HepG2 (cell line): Measurements from ENCODE around the gene COLEC12. TPM values are rescaled to one million over a fixed set of nuclear protein-coding genes. Genes with fewer than 3 reads are reported as not detected.

Experiments
- ATAC-seq: fragments of 200-7000 bp; cut with Tn5 transposase; 3 replicates; pipeline ENCODE4 v1.9.1; 2020; ENCODE audit warnings: mild to moderate bottlenecking, moderate library complexity
- BruUV-seq: library from RNA; stranded (reverse); fragments of 400-500 nt; replicated peaks from 2 replicates; lab custom pipeline; 2021; lab: Mats Ljungman, UMichigan
- CTCF ChIA-PET: fragments of 300-600 bp; formaldehyde crosslinking; extraction: SDS; loops from one replicate; lab custom pipeline; 2021; ENCODE audit warnings: low total read pairs, inconsistent platforms, low intra/inter-chr PET ratio; lab: Yijun Ruan, JAX
- POLR2A ChIA-PET: fragments of 350-600 bp; sonication (Branson Sonifier 250); formaldehyde crosslinking; loops from one replicate; lab custom pipeline; 2020; ENCODE audit warnings: antibody characterized with exemption, inconsistent platforms; lab: Yijun Ruan, JAX
- DNase-seq: peaks from one replicate; pipeline ENCODE4 v3.0.0-alpha.2; 2015; ENCODE audit warnings: low spot score
- FAIRE-seq: peaks from 3 replicates; lab custom pipeline; 2011; peaks lifted over from hg19 to GRCh38; lab: Jason Lieb, UNC
- H2AFZ ChIP-seq: one replicate; pipeline ENCODE4 v1.6.1; 2011; ENCODE audit warnings: low read length, inconsistent platforms
- H3K27ac ChIP-seq: fragments of 300-600 bp; 3 replicates; pipeline ENCODE4 v1.8.0; 2011; ENCODE audit warnings: mixed run types, mild to moderate bottlenecking, mixed read lengths, low read length, inconsistent platforms; ENCODE audit not compliant: insufficient read depth; ENCODE audit errors: extremely low read length
- H3K27me3 ChIP-seq, 2 experiments: fragments of 200-600 bp in 1 of 2; 2 replicates in 1 of 2; 3 replicates in 1 of 2; pipeline versions ENCODE4 v1.6.0 to v1.8.0; 2011; ENCODE audit warnings: low read length in 2 of 2, mild to moderate bottlenecking in 2 of 2, moderate library complexity in 2 of 2, inconsistent platforms in 1 of 2; ENCODE audit not compliant: insufficient read depth in 2 of 2, control insufficient read depth in 1 of 2
- H3K36me3 ChIP-seq, 2 experiments: fragments of 200-600 bp in 1 of 2; replicated peaks in 1 of 2; 2 replicates in 1 of 2; 3 replicates in 1 of 2; pipeline versions ENCODE4 v1.5.1 to v1.8.0; 2011; ENCODE audit warnings: low read length in 2 of 2, inconsistent platforms in 1 of 2; ENCODE audit not compliant: insufficient read depth in 2 of 2, control insufficient read depth in 1 of 2
- H3K4me1 ChIP-seq: 2 replicates; pipeline ENCODE4 v1.5.1; 2012; ENCODE audit warnings: low read length, inconsistent platforms; ENCODE audit not compliant: insufficient read depth
- H3K4me2 ChIP-seq: 2 replicates; pipeline ENCODE4 v1.6.0; 2011; ENCODE audit warnings: low read depth, low read length, inconsistent platforms
- H3K4me3 ChIP-seq, 3 experiments: fragments of 200-600 bp in 1 of 3; sonication (generic), shearing (Covaris generic) in 1 of 3; replicated peaks in 1 of 3; 2 replicates each; pipeline ENCODE4 v1.5.1; 2011 to 2016; ENCODE audit warnings: low read length in 3 of 3, inconsistent platforms in 2 of 3, low read depth in 2 of 3, mild to moderate bottlenecking in 2 of 3, control low read depth in 1 of 3, mixed read lengths in 1 of 3; ENCODE audit not compliant: insufficient read depth in 1 of 3
- H3K79me2 ChIP-seq: one replicate; pipeline ENCODE4 v1.6.1; 2011; ENCODE audit warnings: low read length, inconsistent platforms; ENCODE audit not compliant: insufficient read depth
- H3K9ac ChIP-seq: 2 replicates; pipeline ENCODE4 v1.6.0; 2011; ENCODE audit warnings: mild to moderate bottlenecking, low read depth, low read length, inconsistent platforms; ENCODE audit not compliant: insufficient read depth
- H3K9me3 ChIP-seq: 2 replicates; pipeline ENCODE4 v1.5.1; 2012; ENCODE audit warnings: mild to moderate bottlenecking, low read length
- H4K20me1 ChIP-seq: 2 replicates; pipeline ENCODE4 v1.6.0; 2011; ENCODE audit warnings: inconsistent platforms, mild to moderate bottlenecking, low read length, moderate library complexity; ENCODE audit not compliant: insufficient read depth
- ARHGAP35 ChIP-seq: sonication (generic); formaldehyde crosslinking; IDR thresholded peaks from 2 replicates; pipeline ENCODE4 v1.9.0; 2022; ENCODE audit warnings: mild to moderate bottlenecking, inconsistent platforms, moderate library complexity, missing genetic modification reagents, borderline replicate concordance
- CEBPB ChIP-seq: IDR thresholded peaks from 2 replicates; pipeline ENCODE4 v1.6.1; 2011; ENCODE audit warnings: low read depth, low read length, improper control_type of control experiment, borderline replicate concordance
- CHD2 ChIP-seq: IDR thresholded peaks from 2 replicates; pipeline ENCODE4 v1.6.1; 2011; ENCODE audit warnings: low read depth, low read length, improper control_type of control experiment
- FOXO1 ChIP-seq: sonication (generic); formaldehyde crosslinking; IDR thresholded peaks from 2 replicates; pipeline ENCODE4 v1.4.0; 2020; ENCODE audit warnings: missing genetic modification reagents
- MBNL3 ChIP-seq: fragments of 250-450 bp; sonication (Bioruptor Pico); conservative IDR thresholded peaks from 2 replicates; pipeline ENCODE4 v1.8.0; 2022; ENCODE audit warnings: mild to moderate bottlenecking, inconsistent platforms
- MLXIP ChIP-seq: sonication (generic); formaldehyde crosslinking; IDR thresholded peaks from 2 replicates; pipeline ENCODE4 v1.9.0; 2021; ENCODE audit warnings: missing genetic modification reagents, borderline replicate concordance
- NCOA2 ChIP-seq: sonication (generic); formaldehyde crosslinking; IDR thresholded peaks from 2 replicates; pipeline ENCODE4 v1.8.0; 2022; ENCODE audit warnings: inconsistent platforms
- RBM39 ChIP-seq: fragments of 200-400 bp; formaldehyde crosslinking; IDR thresholded peaks from one replicate; pipeline ENCODE4 v1.6.1; 2018; ENCODE audit warnings: antibody characterized with exemption, mild to moderate bottlenecking, low read depth, low read length; ENCODE audit not compliant: poor library complexity, severe bottlenecking
- TCF12 ChIP-seq, 2 experiments: fragments of 450-650 bp in 1 of 2; sonication (generic) in 1 of 2; formaldehyde crosslinking in 1 of 2; IDR thresholded peaks; 2 replicates each; pipeline versions ENCODE4 v1.6.1 to v1.8.0; 2017 to 2022; ENCODE audit warnings: antibody characterized with exemption in 1 of 2, mild to moderate bottlenecking in 1 of 2, missing genetic modification reagents in 1 of 2, moderate library complexity in 1 of 2
- TEAD3 ChIP-seq: optimal IDR thresholded peaks from 2 replicates; pipeline ENCODE3; 2016; ENCODE audit warnings: borderline replicate concordance
- ZFAT ChIP-seq: sonication (generic); formaldehyde crosslinking; conservative IDR thresholded peaks from 2 replicates; pipeline ENCODE4 v1.8.1; 2023; ENCODE audit warnings: missing genetic modification reagents, inconsistent platforms
- ZNF383 ChIP-seq: sonication (generic); formaldehyde crosslinking; IDR thresholded peaks from 2 replicates; pipeline ENCODE4 v1.4.0; 2020; ENCODE audit warnings: missing genetic modification reagents, mild to moderate bottlenecking, borderline replicate concordance
- WGBS: methylation state at CpG from one replicate; pipeline ENCODE4 v1.1.6; 2017; ENCODE audit warnings: low lambda C conversion rate; 5-methylcytosine and 5-hydroxymethylcytosine counted together
- in situ Hi-C: cut with HindIII; loops from 2 replicates; pipeline ENCODE4 v1.10.0; 2017; ENCODE audit warnings: low pct_unique_long_range_greater_than_20kb; ENCODE audit not compliant: extremely low pct_ligation_motif_present
- intact Hi-C: fragments of 100-400 bp; cut with micrococcal nuclease; formaldehyde crosslinking; loops from one replicate; pipeline ENCODE4 v1.10.0; 2022; ENCODE audit not compliant: unreplicated experiment
- polyA plus RNA-seq, 8 experiments: library from polyadenylated mRNA; depleted of rRNA in 3 of 8; stranded (reverse) in 7 of 8; unstranded in 1 of 8; fragments of >200 nt; fragmentation: Illumina TruSeq in 4 of 8; extraction: Trizol in 4 of 8; gene quantifications; 2 replicates each; pipeline versions ENCODE4 v1.2.1 to v1.2.3, GENCODE V29; 2011 to 2016; ENCODE audit warnings: low read depth in 4 of 8, missing spikeins in 1 of 8, mixed read lengths in 1 of 8; ENCODE audit not compliant: insufficient read depth in 1 of 8
- total RNA-seq, 5 experiments: library from RNA; depleted of rRNA; stranded (reverse); fragments of >200 nt; fragmentation: Illumina TruSeq; extraction: Trizol; gene quantifications; 2 replicates each; pipeline ENCODE4 v1.2.3, GENCODE V29; 2016; ENCODE audit warnings: low read depth in 1 of 5
- TF ChIP-seq, protein P1 (sequence below): sonication (generic); formaldehyde crosslinking; IDR thresholded peaks from 2 replicates; pipeline ENCODE4 v1.5.0; 2020; ENCODE audit warnings: mild to moderate bottlenecking, missing genetic modification reagents, moderate library complexity

The COLEC12 gene
- total and polyA plus RNA-seq, 2 of the 13 experiments (the other 11 are each of a cell fraction or from before 2014, with no cell fraction given): 0.02 to 0.11 TPM

GRCh38 chr18:321865-322467 is 178.5 kb downstream of the COLEC12 start:
- FAIRE-seq: no peak
- Histone ChIP-seq H3K9ac (no peak overlapping the region), H3K36me3 (no peaks in the 10 kb centered on the region), H4K20me1 (no peaks in the 10 kb centered on the region), H3K4me2 (no peak overlapping the region), H3K27ac (no peak overlapping the region), H3K27me3 (no peaks in the 10 kb centered on the region), H2AFZ (no peak overlapping the region), H3K79me2 (no peaks in the 10 kb centered on the region), H3K4me3 (no peak overlapping the region), H3K9me3 (no peaks in the 10 kb centered on the region), H3K4me1 (peaks cover 25% of the 10 kb centered on the region)
- TF ChIP-seq RBM39: no peak
- TF ChIP-seq ARHGAP35: no peak
- no peak for TF ChIP-seq TEAD3 (CRISPR knock-in tag)
- no peak for ATAC-seq
- in situ Hi-C loops: no loop called here
- POLR2A ChIA-PET: no interaction called here
- intact Hi-C loops: loop anchor here (2.0 to 5.0 kb wide), 2 partner anchors 41 to 155 kb away; no protein-coding TSS in a partner anchor
- WGBS: 90% methylated on average over 5 of the region's 5 CpGs
- no peak for DNase-seq
- no TSS peak for BruUV-seq
- CTCF ChIA-PET: no interaction called here

GRCh38 chr18:320155-320554 is 180.3 kb downstream of the COLEC12 start:
- H3K79me2 ChIP-seq: no peaks in the 10 kb centered on the region
- intact Hi-C loops: loop anchor here (5.0 kb wide), 1 partner anchor 157 kb away; no protein-coding TSS in a partner anchor
- no TSS peak for BruUV-seq
- WGBS: 8% methylated on average over 1 of the region's 1 CpG
- H3K27me3 ChIP-seq: no peaks in the 10 kb centered on the region
- no peak overlapping the region for H2AFZ ChIP-seq
- H3K4me3 ChIP-seq: no peak overlapping the region
- ChIA-PET CTCF (no interaction called here), POLR2A (no interaction called here)
- no peaks in the 10 kb centered on the region for H3K36me3 ChIP-seq
- FAIRE-seq (no peak), DNase-seq (no peak), ATAC-seq (no peak)
- no peaks in the 10 kb centered on the region for H4K20me1 ChIP-seq
- H3K4me1 ChIP-seq: peaks cover 25% of the 10 kb centered on the region
- in situ Hi-C loops: no loop called here
- no peaks in the 10 kb centered on the region for H3K9me3 ChIP-seq
- no peak overlapping the region for H3K27ac ChIP-seq
- H3K9ac ChIP-seq: no peak overlapping the region
- no peak overlapping the region for H3K4me2 ChIP-seq
- TF ChIP-seq TCF12 (IDR thresholded peaks at IDR 0.05) (no peak), TCF12 (CRISPR knock-in tag; IDR thresholded peaks at IDR 0.05) (no peak), ZNF383 (CRISPR knock-in tag) (no peak), FOXO1 (CRISPR knock-in tag) (no peak), CHD2 (no peak), CEBPB (no peak), NCOA2 (CRISPR knock-in tag) (no peak), ZFAT (CRISPR knock-in tag) (no peak), MLXIP (CRISPR knock-in tag) (no peak), MBNL3 (CRISPR knock-in tag) (no peak)
- TF ChIP-seq, protein P1, sequence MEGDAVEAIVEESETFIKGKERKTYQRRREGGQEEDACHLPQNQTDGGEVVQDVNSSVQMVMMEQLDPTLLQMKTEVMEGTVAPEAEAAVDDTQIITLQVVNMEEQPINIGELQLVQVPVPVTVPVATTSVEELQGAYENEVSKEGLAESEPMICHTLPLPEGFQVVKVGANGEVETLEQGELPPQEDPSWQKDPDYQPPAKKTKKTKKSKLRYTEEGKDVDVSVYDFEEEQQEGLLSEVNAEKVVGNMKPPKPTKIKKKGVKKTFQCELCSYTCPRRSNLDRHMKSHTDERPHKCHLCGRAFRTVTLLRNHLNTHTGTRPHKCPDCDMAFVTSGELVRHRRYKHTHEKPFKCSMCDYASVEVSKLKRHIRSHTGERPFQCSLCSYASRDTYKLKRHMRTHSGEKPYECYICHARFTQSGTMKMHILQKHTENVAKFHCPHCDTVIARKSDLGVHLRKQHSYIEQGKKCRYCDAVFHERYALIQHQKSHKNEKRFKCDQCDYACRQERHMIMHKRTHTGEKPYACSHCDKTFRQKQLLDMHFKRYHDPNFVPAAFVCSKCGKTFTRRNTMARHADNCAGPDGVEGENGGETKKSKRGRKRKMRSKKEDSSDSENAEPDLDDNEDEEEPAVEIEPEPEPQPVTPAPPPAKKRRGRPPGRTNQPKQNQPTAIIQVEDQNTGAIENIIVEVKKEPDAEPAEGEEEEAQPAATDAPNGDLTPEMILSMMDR (CRISPR knock-in tag): no peak
